Right atrium auricular region (tissue), 2 donors: ENCODE measurements around the gene LYZL1. TPM values are rescaled to one million over a fixed set of nuclear protein-coding genes. Genes with fewer than 3 reads are reported as not detected.

Experiments
- DNase-seq: peaks from one replicate; pipeline ENCODE4 v3.0.0-alpha.2; 2019; ENCODE audit warnings: low spot score
- H3K27ac ChIP-seq, 2 donors: fragments of 200-600 bp; sonication (generic); 1 replicate in 1 of 2; 2 replicates in 1 of 2; pipeline ENCODE4 v1.5.1; 2016 to 2019
- H3K27me3 ChIP-seq, 2 donors: fragments of 200-600 bp; sonication (generic); one replicate each; pipeline versions ENCODE4 v1.5.1 to v1.6.0; 2017 to 2019
- H3K36me3 ChIP-seq: fragments of 200-600 bp; sonication (generic); one replicate; pipeline ENCODE4 v1.5.1; 2016
- H3K4me1 ChIP-seq, 2 donors: fragments of 200-600 bp; sonication (generic); one replicate each; pipeline versions ENCODE4 v1.5.1 to v1.6.0; 2017 to 2019
- H3K4me3 ChIP-seq, 2 donors: fragments of 200-600 bp; sonication (generic); 1 replicate in 1 of 2; 2 replicates in 1 of 2; pipeline ENCODE4 v1.5.1; 2017 to 2019; ENCODE audit warnings: mild to moderate bottlenecking in 1 of 2, moderate library complexity in 1 of 2
- H3K9me3 ChIP-seq, 2 donors: fragments of 200-600 bp; sonication (generic); one replicate each; pipeline ENCODE4 v1.5.1; 2019
- total RNA-seq, 2 donors: library from RNA; depleted of rRNA; stranded (reverse); fragments of >200 nt; gene quantifications; one replicate each; pipeline ENCODE4 v1.1.0, GENCODE V29; 2016
- TF ChIP-seq, protein P1 (sequence below), 2 donors: fragments of 200-600 bp; sonication (generic); IDR thresholded peaks; one replicate each; pipeline ENCODE4 v1.5.1; 2019; ENCODE audit warnings: antibody characterized with exemption in 2 of 2

Gene LYZL1
- total RNA-seq, 2 donors from 2014 or later: not detected

GRCh38 chr10:29345910-29346209 lies 57.0 kb downstream of the LYZL1 start:
- H3K4me3 ChIP-seq: no peak overlapping the region
- no peak overlapping the region for H3K27ac ChIP-seq
- no peak for DNase-seq
- TF ChIP-seq, protein P1, sequence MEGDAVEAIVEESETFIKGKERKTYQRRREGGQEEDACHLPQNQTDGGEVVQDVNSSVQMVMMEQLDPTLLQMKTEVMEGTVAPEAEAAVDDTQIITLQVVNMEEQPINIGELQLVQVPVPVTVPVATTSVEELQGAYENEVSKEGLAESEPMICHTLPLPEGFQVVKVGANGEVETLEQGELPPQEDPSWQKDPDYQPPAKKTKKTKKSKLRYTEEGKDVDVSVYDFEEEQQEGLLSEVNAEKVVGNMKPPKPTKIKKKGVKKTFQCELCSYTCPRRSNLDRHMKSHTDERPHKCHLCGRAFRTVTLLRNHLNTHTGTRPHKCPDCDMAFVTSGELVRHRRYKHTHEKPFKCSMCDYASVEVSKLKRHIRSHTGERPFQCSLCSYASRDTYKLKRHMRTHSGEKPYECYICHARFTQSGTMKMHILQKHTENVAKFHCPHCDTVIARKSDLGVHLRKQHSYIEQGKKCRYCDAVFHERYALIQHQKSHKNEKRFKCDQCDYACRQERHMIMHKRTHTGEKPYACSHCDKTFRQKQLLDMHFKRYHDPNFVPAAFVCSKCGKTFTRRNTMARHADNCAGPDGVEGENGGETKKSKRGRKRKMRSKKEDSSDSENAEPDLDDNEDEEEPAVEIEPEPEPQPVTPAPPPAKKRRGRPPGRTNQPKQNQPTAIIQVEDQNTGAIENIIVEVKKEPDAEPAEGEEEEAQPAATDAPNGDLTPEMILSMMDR (IDR thresholded peaks at IDR 0.05): no peak
- H3K36me3 ChIP-seq: no peaks in the 10 kb centered on the region
- H3K27me3 ChIP-seq: no peaks in the 10 kb centered on the region
- H3K4me1 ChIP-seq: no peaks in the 10 kb centered on the region
- peaks cover 0 to 6% of the 10 kb centered on the region in 2 donors for H3K9me3 ChIP-seq

- Histone ChIP-seq H3K27ac (no peak overlapping the region), H3K4me1 (no peaks in the 10 kb centered on the region), H3K36me3 (no peaks in the 10 kb centered on the region), H3K4me3 (no peak overlapping the region), H3K27me3 (no peaks in the 10 kb centered on the region), H3K9me3 (peaks cover 0 to 6% of the 10 kb centered on the region in 2 donors)
- no peak for DNase-seq
- TF ChIP-seq, protein P1 (IDR thresholded peaks at IDR 0.05): no peak
These were observed 57.6 kb downstream of the LYZL1 start for GRCh38 chr10:29346296-29347001.

GRCh38 chr10:29348836-29349235 lies 60.0 kb downstream of the LYZL1 start:
- no peaks in the 10 kb centered on the region for H3K36me3 ChIP-seq
- no peaks in the 10 kb centered on the region for H3K4me1 ChIP-seq

DNA sequence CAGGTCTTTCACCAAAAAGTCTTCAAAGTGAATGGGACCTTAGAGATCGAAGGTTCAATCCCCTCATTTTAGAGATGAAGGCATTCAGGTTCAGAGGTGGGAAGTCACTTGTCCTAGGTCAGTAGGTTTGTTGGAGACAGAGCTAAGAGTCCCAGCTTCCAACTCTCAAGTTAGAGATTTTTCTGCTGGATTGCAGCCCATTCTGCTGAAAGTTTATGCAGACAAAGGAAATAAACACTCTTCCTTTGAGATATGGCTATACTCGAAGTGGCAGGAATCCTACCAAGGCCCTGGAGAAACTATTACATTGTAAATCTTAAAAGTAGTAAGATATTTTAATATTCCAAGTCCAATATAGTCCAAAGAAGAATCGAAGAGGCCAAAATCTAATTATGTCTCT lies 64.4 kb downstream of the LYZL1 start:
- Histone ChIP-seq H3K27ac (no peak overlapping the region), H3K4me3 (no peak overlapping the region), H3K27me3 (no peaks in the 10 kb centered on the region), H3K4me1 (no peaks in the 10 kb centered on the region), H3K36me3 (no peaks in the 10 kb centered on the region), H3K9me3 (no peaks in the 10 kb centered on the region)
- no peak for DNase-seq
- TF ChIP-seq, protein P1 (IDR thresholded peaks at IDR 0.05): no peak

More at GRCh38 chr10:29348836-29349235, 60.0 kb downstream of the LYZL1 start:
- no peaks in the 10 kb centered on the region for H3K9me3 ChIP-seq
- no peak overlapping the region for H3K27ac ChIP-seq
- no peak for DNase-seq
- no peak overlapping the region for H3K4me3 ChIP-seq
- TF ChIP-seq, protein P1 (IDR thresholded peaks at IDR 0.05): no peak
- no peaks in the 10 kb centered on the region for H3K27me3 ChIP-seq

GRCh38 chr10:29353887-29354561 lies 65.2 kb downstream of the LYZL1 start:
- Histone ChIP-seq H3K9me3 (no peaks in the 10 kb centered on the region), H3K36me3 (no peaks in the 10 kb centered on the region), H3K27ac (no peak overlapping the region), H3K4me1 (no peaks in the 10 kb centered on the region), H3K4me3 (no peak overlapping the region), H3K27me3 (no peaks in the 10 kb centered on the region)
- DNase-seq: no peak
- TF ChIP-seq, protein P1 (IDR thresholded peaks at IDR 0.05): no peak
